Prostate gland (tissue), 2 donors: ENCODE data around the gene CDC27. TPM values are rescaled to one million over a fixed set of nuclear protein-coding genes. Genes with fewer than 3 reads are reported as not detected.
"Not testable (repeated sequence)": the region's sequence is repeated elsewhere in the genome, so short reads cannot be mapped to it uniquely, and the experiment has no call there.

ENCODE experiments used
- DNase-seq: peaks from one replicate; pipeline ENCODE4 v3.0.0-alpha.2; 2019; ENCODE audit warnings: low spot score
- H3K27ac ChIP-seq, 2 donors: fragments of 200-600 bp; sonication (generic); 2 replicates each; pipeline ENCODE4 v1.5.1; 2017 to 2019
- H3K27me3 ChIP-seq: fragments of 200-600 bp; sonication (generic); replicated peaks from 2 replicates; pipeline ENCODE4 v1.5.1; 2019; ENCODE audit not compliant: insufficient read depth
- H3K36me3 ChIP-seq, 2 donors: fragments of 200-600 bp; sonication (generic); 1 replicate in 1 of 2; 2 replicates in 1 of 2; pipeline versions ENCODE4 v1.5.1 to v1.8.1; 2017 to 2019
- H3K4me1 ChIP-seq: fragments of 200-600 bp; sonication (generic); replicated peaks from 2 replicates; pipeline ENCODE4 v1.5.1; 2019
- H3K4me3 ChIP-seq, 2 donors: fragments of 200-600 bp; sonication (generic); 2 replicates each; pipeline ENCODE4 v1.5.1; 2017 to 2019
- H3K9me3 ChIP-seq: fragments of 200-600 bp; sonication (generic); 2 replicates; pipeline ENCODE4 v1.5.1; 2017
- POLR2A ChIP-seq: fragments of 450-650 bp; IDR thresholded peaks from one replicate; pipeline ENCODE4 v1.6.1; 2016; ENCODE audit warnings: antibody characterized with exemption, mild to moderate bottlenecking
- POLR2AphosphoS5 ChIP-seq: sonication (generic); formaldehyde crosslinking; IDR thresholded peaks from one replicate; pipeline ENCODE4 v1.6.1; 2017; ENCODE audit warnings: antibody characterized with exemption
- WGBS: methylation state at CpG from one replicate; pipeline ENCODE4 v1.1.5; 2018; 5-methylcytosine and 5-hydroxymethylcytosine counted together
- intact Hi-C: fragments of 100-400 bp; cut with DNase I; formaldehyde crosslinking; loops from one replicate; pipeline ENCODE4 v1.14.2; 2022
- total RNA-seq, 2 donors: library from RNA; depleted of rRNA; stranded (reverse); fragments of >200 nt; gene quantifications; one replicate each; pipeline ENCODE4 v1.1.0, GENCODE V29; 2016
- TF ChIP-seq, protein P1 (sequence below), 4 experiments: fragments of 200-600 bp in 2 of 4; fragments of 450-650 bp in 2 of 4; sonication (generic) in 2 of 4; IDR thresholded peaks; 1 replicate in 3 of 4; 2 replicates in 1 of 4; pipeline ENCODE4 v1.5.1; 2016 to 2019; ENCODE audit warnings: antibody characterized with exemption in 4 of 4, mild to moderate bottlenecking in 2 of 4, moderate library complexity in 2 of 4

The CDC27 gene
- total RNA-seq, 2 donors from 2014 or later, result 32.2 to 76.9 TPM

DNA sequence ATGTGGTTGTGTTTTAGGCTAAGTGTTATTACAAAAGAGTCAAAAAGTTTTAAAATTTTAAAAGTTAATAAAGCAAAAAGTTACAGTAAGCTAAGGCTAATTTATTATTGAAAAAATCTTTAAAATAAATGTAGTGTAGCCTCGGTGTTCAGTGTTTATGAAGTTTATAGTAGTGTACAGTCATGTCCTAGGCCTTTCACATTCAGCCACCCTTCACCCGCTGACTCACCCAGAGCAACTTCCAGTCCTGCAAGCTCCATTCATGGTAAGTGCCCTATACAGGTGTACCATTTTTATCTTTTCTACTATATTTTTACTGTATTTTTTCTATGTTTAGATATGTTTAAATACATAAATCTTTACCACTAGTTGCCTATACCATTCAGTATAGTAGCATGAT, 111.5 kb downstream of the CDC27 start:
- WGBS, result 84% methylated on average over 2 of the region's 2 CpGs
- H3K9me3 ChIP-seq, result no peaks in the 10 kb centered on the region
- intact Hi-C loops, result no loop called here
- TF ChIP-seq, protein P1, sequence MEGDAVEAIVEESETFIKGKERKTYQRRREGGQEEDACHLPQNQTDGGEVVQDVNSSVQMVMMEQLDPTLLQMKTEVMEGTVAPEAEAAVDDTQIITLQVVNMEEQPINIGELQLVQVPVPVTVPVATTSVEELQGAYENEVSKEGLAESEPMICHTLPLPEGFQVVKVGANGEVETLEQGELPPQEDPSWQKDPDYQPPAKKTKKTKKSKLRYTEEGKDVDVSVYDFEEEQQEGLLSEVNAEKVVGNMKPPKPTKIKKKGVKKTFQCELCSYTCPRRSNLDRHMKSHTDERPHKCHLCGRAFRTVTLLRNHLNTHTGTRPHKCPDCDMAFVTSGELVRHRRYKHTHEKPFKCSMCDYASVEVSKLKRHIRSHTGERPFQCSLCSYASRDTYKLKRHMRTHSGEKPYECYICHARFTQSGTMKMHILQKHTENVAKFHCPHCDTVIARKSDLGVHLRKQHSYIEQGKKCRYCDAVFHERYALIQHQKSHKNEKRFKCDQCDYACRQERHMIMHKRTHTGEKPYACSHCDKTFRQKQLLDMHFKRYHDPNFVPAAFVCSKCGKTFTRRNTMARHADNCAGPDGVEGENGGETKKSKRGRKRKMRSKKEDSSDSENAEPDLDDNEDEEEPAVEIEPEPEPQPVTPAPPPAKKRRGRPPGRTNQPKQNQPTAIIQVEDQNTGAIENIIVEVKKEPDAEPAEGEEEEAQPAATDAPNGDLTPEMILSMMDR (IDR thresholded peaks at IDR 0.05), result no peak
- TF ChIP-seq POLR2A, result no peak
- TF ChIP-seq POLR2AphosphoS5, result no peak
- H3K27ac ChIP-seq, result no peak overlapping the region
- no peak for DNase-seq
- no peak overlapping the region for H3K4me3 ChIP-seq
- no peaks in the 10 kb centered on the region for H3K27me3 ChIP-seq
- H3K4me1 ChIP-seq, result no peaks in the 10 kb centered on the region
- H3K36me3 ChIP-seq, result no peaks in the 10 kb centered on the region

DNA sequence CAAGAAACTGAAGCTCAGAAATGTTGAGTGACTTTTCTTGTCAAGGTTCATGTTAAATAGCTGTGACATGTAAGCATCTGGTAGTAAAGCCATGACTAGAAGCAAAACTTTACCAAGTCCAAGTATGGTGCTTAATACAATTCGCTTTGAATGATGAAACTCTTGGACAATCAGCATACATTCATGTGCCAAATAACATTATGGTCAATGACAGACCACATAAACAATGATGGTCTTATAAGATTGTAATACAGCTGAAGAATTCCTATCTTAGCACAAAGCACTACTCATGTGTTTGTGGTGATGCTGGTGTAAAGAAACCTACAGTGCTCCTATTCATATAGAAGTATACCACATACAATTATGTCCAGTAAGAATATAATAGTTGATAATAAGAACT, 112.9 kb downstream of the CDC27 start:
- Histone ChIP-seq H3K27me3 (no peaks in the 10 kb centered on the region), H3K4me3 (no peak overlapping the region), H3K4me1 (no peaks in the 10 kb centered on the region), H3K36me3 (no peaks in the 10 kb centered on the region), H3K9me3 (no peaks in the 10 kb centered on the region), H3K27ac (no peak overlapping the region)
- intact Hi-C loops, result no loop called here
- 78% methylated on average over 1 of the region's 1 CpG for whole genome bisulfite sequencing
- no peak for DNase-seq
- TF ChIP-seq POLR2A (no peak), POLR2AphosphoS5 (no peak)
- TF ChIP-seq, protein P1 (IDR thresholded peaks at IDR 0.05), result no peak

DNA sequence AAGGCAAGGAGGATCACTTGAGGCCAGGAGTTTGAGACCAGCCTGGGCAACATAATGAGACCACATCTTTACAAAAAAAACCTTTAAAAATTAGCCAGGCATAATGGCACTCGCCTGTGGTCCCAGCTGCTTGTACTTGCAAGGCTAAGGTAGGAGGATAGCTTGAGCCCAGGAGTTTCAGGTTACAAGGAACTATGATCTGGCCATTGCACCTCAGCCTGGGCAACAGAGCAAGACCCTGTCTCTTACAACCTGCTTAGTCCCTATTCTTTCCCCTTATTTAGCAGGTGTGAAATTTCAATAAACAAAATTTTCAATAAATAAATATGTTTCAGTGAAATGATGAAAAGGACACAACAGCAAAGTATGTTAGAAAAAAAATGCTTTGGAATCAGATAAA, 114.7 kb downstream of the CDC27 start:
- DNase-seq, H3K9me3 ChIP-seq, intact Hi-C loops, H3K27ac ChIP-seq, H3K4me3 ChIP-seq, H3K4me1 ChIP-seq, H3K27me3 ChIP-seq, H3K36me3 ChIP-seq: not testable (repeated sequence)
- 56% methylated on average over 1 of the region's 1 CpG for WGBS

DNA sequence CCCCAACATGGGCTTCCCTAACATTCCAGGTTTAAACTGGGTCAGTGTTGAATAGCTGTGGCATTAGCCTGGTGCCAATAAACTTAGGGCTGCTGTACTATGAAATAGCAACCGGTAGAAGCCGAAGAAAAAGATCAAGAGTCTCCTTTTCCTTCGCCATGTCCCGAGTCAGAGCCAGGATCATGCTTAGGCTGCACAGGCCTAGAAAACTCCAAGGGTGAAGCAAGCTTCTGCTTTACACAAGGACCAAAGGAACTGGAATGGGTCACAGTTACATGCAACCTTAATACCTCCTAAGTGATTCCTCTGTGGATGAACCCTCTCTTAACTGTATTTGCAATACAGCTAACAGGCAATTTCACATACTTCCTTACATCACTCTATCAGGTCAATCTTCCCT, 115.5 kb downstream of the CDC27 start:
- H3K9me3 ChIP-seq, H3K4me3 ChIP-seq, H3K27ac ChIP-seq, DNase-seq, H3K27me3 ChIP-seq, intact Hi-C loops, H3K4me1 ChIP-seq, H3K36me3 ChIP-seq: not testable (repeated sequence)
- WGBS, result 83% methylated on average over 4 of the region's 4 CpGs

DNA sequence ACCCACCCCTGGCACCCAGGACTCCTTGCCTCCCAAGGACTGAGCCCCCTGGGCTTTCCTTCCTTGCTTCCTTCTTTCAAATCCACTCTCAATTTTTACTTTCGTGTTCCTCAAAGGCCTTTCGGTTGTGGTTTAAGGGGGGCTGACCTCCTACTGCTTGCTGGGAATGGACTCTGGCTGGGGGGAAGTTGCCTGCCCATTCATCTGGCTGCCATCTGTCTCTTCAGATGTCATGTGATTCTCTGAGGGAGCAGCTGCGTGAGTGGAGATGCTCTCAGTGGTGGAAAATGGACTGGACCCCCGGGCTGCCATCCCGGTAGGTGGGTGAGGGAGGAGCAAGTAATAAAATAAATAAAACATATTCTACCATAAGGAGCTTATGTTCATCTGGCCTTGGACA, 116.2 kb downstream of the CDC27 start:
- H3K9me3 ChIP-seq, result no peaks in the 10 kb centered on the region
- no peaks in the 10 kb centered on the region for H3K36me3 ChIP-seq
- no peaks in the 10 kb centered on the region for H3K4me1 ChIP-seq
- DNase-seq, result no peak
- H3K4me3 ChIP-seq, result no peak overlapping the region
- WGBS, result 65% methylated on average over 5 of the region's 5 CpGs
- intact Hi-C loops, result no loop called here
- no peaks in the 10 kb centered on the region for H3K27me3 ChIP-seq
- H3K27ac ChIP-seq, result no peak overlapping the region
- TF ChIP-seq, protein P1 (IDR thresholded peaks at IDR 0.05), result no peak
- TF ChIP-seq POLR2A (no peak), POLR2AphosphoS5 (no peak)

DNA sequence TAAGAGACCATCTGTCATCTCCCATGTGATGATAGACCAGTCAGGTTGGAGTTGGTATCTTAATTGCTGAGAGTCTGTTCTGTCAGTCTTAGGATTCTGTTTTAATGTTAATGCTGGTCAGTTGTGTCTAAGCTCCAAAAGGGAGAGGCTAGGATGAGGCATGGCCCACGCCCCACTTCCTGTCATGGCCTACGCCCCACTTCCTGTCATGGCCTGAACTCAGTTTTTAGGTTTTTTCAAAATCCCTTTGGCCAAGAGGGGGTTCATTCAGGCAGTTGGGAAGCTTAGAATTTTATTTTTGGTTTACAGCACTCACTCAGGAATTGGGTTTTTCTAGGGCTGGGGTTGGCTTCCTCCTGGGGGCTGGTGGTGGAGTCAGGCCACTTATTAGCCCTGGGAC, 117.9 kb downstream of the CDC27 start:
- H3K4me1 ChIP-seq, DNase-seq, H3K36me3 ChIP-seq, H3K27ac ChIP-seq, H3K9me3 ChIP-seq, H3K4me3 ChIP-seq, H3K27me3 ChIP-seq, intact Hi-C loops: not testable (repeated sequence)
- 97% methylated on average over 2 of the region's 2 CpGs for WGBS

DNA sequence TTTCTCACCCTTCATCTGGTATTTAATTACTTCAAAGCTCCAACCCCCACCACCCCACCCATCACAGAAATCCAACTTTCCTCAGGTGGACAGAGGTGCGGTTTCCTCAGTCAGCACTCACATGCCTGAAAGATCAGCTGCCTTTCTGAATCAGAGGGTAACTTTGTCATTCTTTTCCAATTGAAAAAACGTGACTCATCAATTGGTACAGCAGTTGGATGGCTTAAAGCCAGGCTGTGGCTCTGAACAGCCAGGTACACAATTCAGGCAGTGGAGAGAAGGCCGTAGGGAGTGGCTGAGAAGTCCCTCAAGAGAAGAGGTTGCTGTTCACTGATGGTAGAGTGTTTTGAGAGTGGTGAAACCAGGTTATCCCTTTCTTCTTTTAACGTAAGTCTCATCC, 118.8 kb downstream of the CDC27 start:
- H3K4me1 ChIP-seq, DNase-seq, H3K27ac ChIP-seq, intact Hi-C loops, H3K4me3 ChIP-seq, H3K36me3 ChIP-seq, H3K27me3 ChIP-seq, H3K9me3 ChIP-seq: not testable (repeated sequence)
- WGBS, result 56% methylated on average over 4 of the region's 4 CpGs

Other genes starting within 250 kb of the CDC27 start
- gene RPRML, start 210.0 kb downstream of the CDC27 start, total RNA-seq, result 1 to 10 TPM in 1 of 2 donors, not detected in 1; 2.2 TPM
- gene MYL4, start 20.1 kb upstream of the CDC27 start, total RNA-seq, result 1 to 10 TPM in 1 of 2 donors, not detected in 1; 4.3 TPM
- 10 to 100 TPM in 1 of 2 donors, 1 to 10 TPM in 1; 3.4 to 12.4 TPM for gene ITGB3, start 64.5 kb upstream of the CDC27 start, total RNA-seq
- 1 to 10 TPM; 4.5 to 8.9 TPM for gene EFCAB13, start 134.7 kb upstream of the CDC27 start, total RNA-seq